COLO668 (cell line): ENCODE data around the gene MACROD2.
"Not testable (repeated sequence)": the region's sequence is repeated elsewhere in the genome, so short reads cannot be mapped to it uniquely, and the experiment has no call there.

Source experiments
- DNase-seq: peaks from one replicate; lab custom pipeline; 2025; ENCODE audit not compliant: unreplicated experiment; lab: John Stamatoyannopoulos, UW

MACROD2 gene

GRCh38 chr20:16005021-16005914, 2010.0 kb downstream of the MACROD2 start:
- no peak for DNase-seq

- no peak for DNase-seq
Measured at GRCh38 chr20:16005915-16006493, 2010.7 kb downstream of the MACROD2 start.

- DNase-seq: no peak
Measured at GRCh38 chr20:16007164-16007563, 2011.8 kb downstream of the MACROD2 start.

- no peak for DNase-seq
Measured at GRCh38 chr20:16007962-16008361, 2012.6 kb downstream of the MACROD2 start.

GRCh38 chr20:16011056-16011455, 2015.7 kb downstream of the MACROD2 start:
- no peak for DNase-seq

- DNase-seq: no peak
Measured at GRCh38 chr20:16011519-16011918, 2016.2 kb downstream of the MACROD2 start.

- DNase-seq: not testable (repeated sequence)
Measured at GRCh38 chr20:16012934-16013333, 2017.6 kb downstream of the MACROD2 start.

- no peak for DNase-seq
Measured at GRCh38 chr20:16013631-16014030, 2018.3 kb downstream of the MACROD2 start.

GRCh38 chr20:16014436-16014835, 2019.1 kb downstream of the MACROD2 start:
- no peak for DNase-seq

- DNase-seq: no peak
Measured at GRCh38 chr20:16017656-16018055, 2022.3 kb downstream of the MACROD2 start.

- no peak for DNase-seq
Measured at GRCh38 chr20:16018881-16019280, 2023.6 kb downstream of the MACROD2 start.

GRCh38 chr20:16020971-16021370, 2025.7 kb downstream of the MACROD2 start:
- DNase-seq: no peak

- DNase-seq: no peak
Measured at GRCh38 chr20:16025084-16025483, 2029.8 kb downstream of the MACROD2 start.

- no peak for DNase-seq
Measured at GRCh38 chr20:16027686-16028085, 2032.4 kb downstream of the MACROD2 start.

GRCh38 chr20:16028923-16029322, 2033.6 kb downstream of the MACROD2 start:
- DNase-seq: no peak

- DNase-seq: no peak
Measured at GRCh38 chr20:16030253-16030652, 2034.9 kb downstream of the MACROD2 start.

GRCh38 chr20:16035576-16035975, 2040.3 kb downstream of the MACROD2 start:
- DNase-seq: no peak

GRCh38 chr20:16036331-16036730, 2041.0 kb downstream of the MACROD2 start:
- DNase-seq: no peak

- no peak for DNase-seq
Measured at GRCh38 chr20:16040742-16041141, 2045.4 kb downstream of the MACROD2 start.

- DNase-seq: no peak
Measured at GRCh38 chr20:16042731-16043130, 2047.4 kb downstream of the MACROD2 start.

GRCh38 chr20:16043931-16044330, 2048.6 kb downstream of the MACROD2 start:
- DNase-seq: no peak

- DNase-seq: no peak
Measured at GRCh38 chr20:16048876-16049275, 2053.6 kb downstream of the MACROD2 start.
